CD14-positive monocyte (primary cell): Measurements from ENCODE around the gene CD248. TPM values are rescaled to one million over a fixed set of nuclear protein-coding genes. Genes with fewer than 3 reads are reported as not detected.
A peak's percentile ranks its signal among the peaks of the same experiment; 100 is the strongest.

Source experiments
- DNase-seq, 3 donors: peaks; one replicate each; pipeline ENCODE4 v3.0.0-alpha.2; 2011 to 2022
- H2AFZ ChIP-seq: 2 replicates; pipeline ENCODE4 v1.6.0; 2012; ENCODE audit warnings: mild to moderate bottlenecking, low read depth, low read length, inconsistent platforms; ENCODE audit not compliant: insufficient read depth, poor library complexity, severe bottlenecking
- H3K27ac ChIP-seq, 2 donors: 1 replicate in 1 of 2; 2 replicates in 1 of 2; pipeline ENCODE4 v1.5.1; 2012 to 2013; ENCODE audit warnings: low read length in 2 of 2, control low read depth in 1 of 2, inconsistent platforms in 1 of 2, low read depth in 1 of 2, mild to moderate bottlenecking in 1 of 2
- H3K27me3 ChIP-seq, 2 donors: one replicate each; pipeline versions ENCODE4 v1.6.0 to v1.6.1; 2011 to 2013; ENCODE audit warnings: low read length in 2 of 2; ENCODE audit not compliant: control insufficient read depth in 2 of 2, insufficient read depth in 2 of 2
- H3K36me3 ChIP-seq, 2 donors: replicated peaks in 1 of 2; 1 replicate in 1 of 2; 2 replicates in 1 of 2; pipeline versions ENCODE4 v1.5.1 to v1.6.1; 2012 to 2013; ENCODE audit warnings: low read length in 2 of 2, control low read depth in 1 of 2, inconsistent platforms in 1 of 2, mild to moderate bottlenecking in 1 of 2; ENCODE audit not compliant: insufficient read depth in 2 of 2, control insufficient read depth in 1 of 2
- H3K4me1 ChIP-seq, 2 donors: 1 replicate in 1 of 2; 2 replicates in 1 of 2; pipeline versions ENCODE4 v1.5.1 to v1.6.1; 2012 to 2013; ENCODE audit warnings: low read length in 2 of 2, control low read depth in 1 of 2, inconsistent platforms in 1 of 2, mild to moderate bottlenecking in 1 of 2, moderate library complexity in 1 of 2; ENCODE audit not compliant: insufficient read depth in 2 of 2, control insufficient read depth in 1 of 2
- H3K4me2 ChIP-seq: replicated peaks from 2 replicates; pipeline ENCODE3; 2012; ENCODE audit warnings: low read length, moderate library complexity, mild to moderate bottlenecking; ENCODE audit not compliant: poor library complexity, severe bottlenecking; ENCODE audit errors: extremely low read depth
- H3K4me3 ChIP-seq, 3 experiments: fragments of 200-600 bp in 1 of 3; sonication (generic) in 1 of 3; replicated peaks in 1 of 3; 1 replicate in 2 of 3; 2 replicates in 1 of 3; pipeline ENCODE4 v1.5.1; 2011 to 2013; ENCODE audit warnings: low read length in 3 of 3, mild to moderate bottlenecking in 3 of 3, control low read depth in 2 of 3, low read depth in 2 of 3, inconsistent platforms in 1 of 3, moderate library complexity in 1 of 3
- H3K79me2 ChIP-seq: 2 replicates; pipeline ENCODE4 v1.6.0; 2012; ENCODE audit warnings: mild to moderate bottlenecking, control low read depth, inconsistent platforms, low read length, moderate library complexity; ENCODE audit not compliant: insufficient read depth
- H3K9ac ChIP-seq: 2 replicates; pipeline ENCODE4 v1.6.0; 2017; ENCODE audit warnings: low read length, mild to moderate bottlenecking; ENCODE audit not compliant: insufficient read depth, poor library complexity, severe bottlenecking
- H3K9me3 ChIP-seq, 2 donors: replicated peaks in 1 of 2; 1 replicate in 1 of 2; 2 replicates in 1 of 2; pipeline versions ENCODE4 v1.5.1 to v1.6.1; 2012 to 2013; ENCODE audit warnings: low read length in 2 of 2, control low read depth in 1 of 2; ENCODE audit not compliant: control insufficient read depth in 1 of 2, insufficient read depth in 1 of 2
- H4K20me1 ChIP-seq: 2 replicates; pipeline ENCODE4 v1.6.0; 2012; ENCODE audit warnings: mild to moderate bottlenecking, low read length, control low read depth, moderate library complexity; ENCODE audit not compliant: insufficient read depth
- H3K27ac Mint-ChIP-seq, 7 donors: one replicate each; pipeline ENCODE4 v1.8.0; 2020; ENCODE audit warnings: mild to moderate bottlenecking in 7 of 7, mixed read lengths in 7 of 7, moderate library complexity in 6 of 7, inconsistent platforms in 2 of 7
- H3K27me3 Mint-ChIP-seq, 3 donors: one replicate each; pipeline ENCODE4 v1.8.0; 2021 to 2022; ENCODE audit warnings: low read depth in 3 of 3, mild to moderate bottlenecking in 3 of 3, mixed read lengths in 3 of 3, moderate library complexity in 3 of 3, inconsistent platforms in 1 of 3
- H3K36me3 Mint-ChIP-seq, 2 donors: one replicate each; pipeline ENCODE4 v1.8.0; 2020; ENCODE audit warnings: mixed read lengths in 2 of 2, inconsistent platforms in 1 of 2, mild to moderate bottlenecking in 1 of 2
- H3K4me1 Mint-ChIP-seq: one replicate; pipeline ENCODE4 v1.8.0; 2020; ENCODE audit warnings: mild to moderate bottlenecking, mixed read lengths
- H3K4me3 Mint-ChIP-seq, 2 donors: one replicate each; pipeline ENCODE4 v1.8.0; 2020; ENCODE audit warnings: mild to moderate bottlenecking in 2 of 2, mixed read lengths in 2 of 2, moderate library complexity in 1 of 2
- H3K9me3 Mint-ChIP-seq, 7 donors: one replicate each; pipeline ENCODE4 v1.8.0; 2020 to 2022; ENCODE audit warnings: mixed read lengths in 7 of 7, mild to moderate bottlenecking in 6 of 7, moderate library complexity in 6 of 7, inconsistent platforms in 2 of 7
- WGBS: methylation state at CpG from one replicate; pipeline ENCODE4 v1.1.5; 2013; ENCODE audit warnings: missing lambda C conversion rate; ENCODE audit not compliant: insufficient coverage; 5-methylcytosine and 5-hydroxymethylcytosine counted together
- intact Hi-C, 2 donors: fragments of 100-400 bp; cut with micrococcal nuclease; formaldehyde crosslinking; loops; one replicate each; pipeline versions ENCODE4 v1.15.0 to v1.15.1; 2023
- polyA plus RNA-seq, 3 donors: library from polyadenylated mRNA; depleted of rRNA in 1 of 3; unstranded in 2 of 3; stranded (reverse) in 1 of 3; fragments of 300-500 nt in 2 of 3; fragments of >200 nt in 1 of 3; fragmentation: Illumina TruSeq in 2 of 3; gene quantifications; 1 replicate in 2 of 3; 2 replicates in 1 of 3; pipeline ENCODE4 v1.2.3, GENCODE V29; 2012 to 2021
- TF ChIP-seq, protein P1 (sequence below): fragments of 200-600 bp; IDR thresholded peaks from one replicate; pipeline ENCODE4 v1.8.0; 2022; ENCODE audit warnings: antibody characterized with exemption, mild to moderate bottlenecking

CD248 gene
- polyA plus RNA-seq, 3 donors: 0.05 to 0.13 TPM; not detected in 1

- Histone ChIP-seq H3K27ac (peak overlapping the region in 1 of 2 donors; percentile 98), H3K4me2 (no peak overlapping the region), H3K4me3 (no peak overlapping the region), H3K36me3 (peaks cover 57 to 73% of the 10 kb centered on the region in 2 donors), H3K4me1 (peaks cover 28 to 37% of the 10 kb centered on the region in 2 donors), H3K27me3 (no peaks in the 10 kb centered on the region), H4K20me1 (peaks cover 43% of the 10 kb centered on the region), H3K79me2 (peaks cover 22% of the 10 kb centered on the region), H3K9me3 (no peaks in the 10 kb centered on the region), H2AFZ (no peak overlapping the region), H3K9ac (no peak overlapping the region)
- TF ChIP-seq, protein P1, sequence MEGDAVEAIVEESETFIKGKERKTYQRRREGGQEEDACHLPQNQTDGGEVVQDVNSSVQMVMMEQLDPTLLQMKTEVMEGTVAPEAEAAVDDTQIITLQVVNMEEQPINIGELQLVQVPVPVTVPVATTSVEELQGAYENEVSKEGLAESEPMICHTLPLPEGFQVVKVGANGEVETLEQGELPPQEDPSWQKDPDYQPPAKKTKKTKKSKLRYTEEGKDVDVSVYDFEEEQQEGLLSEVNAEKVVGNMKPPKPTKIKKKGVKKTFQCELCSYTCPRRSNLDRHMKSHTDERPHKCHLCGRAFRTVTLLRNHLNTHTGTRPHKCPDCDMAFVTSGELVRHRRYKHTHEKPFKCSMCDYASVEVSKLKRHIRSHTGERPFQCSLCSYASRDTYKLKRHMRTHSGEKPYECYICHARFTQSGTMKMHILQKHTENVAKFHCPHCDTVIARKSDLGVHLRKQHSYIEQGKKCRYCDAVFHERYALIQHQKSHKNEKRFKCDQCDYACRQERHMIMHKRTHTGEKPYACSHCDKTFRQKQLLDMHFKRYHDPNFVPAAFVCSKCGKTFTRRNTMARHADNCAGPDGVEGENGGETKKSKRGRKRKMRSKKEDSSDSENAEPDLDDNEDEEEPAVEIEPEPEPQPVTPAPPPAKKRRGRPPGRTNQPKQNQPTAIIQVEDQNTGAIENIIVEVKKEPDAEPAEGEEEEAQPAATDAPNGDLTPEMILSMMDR: no peak
- no peaks in the 10 kb centered on the region for H3K9me3 Mint-ChIP-seq
- WGBS: over 99% methylated on average over 10 of the region's 17 CpGs
- peaks cover 55 to 65% of the 10 kb centered on the region in 2 donors for H3K36me3 Mint-ChIP-seq
- intact Hi-C loops: no loop called here
- peak in 1 of 3 donors; percentile 4 for DNase-seq
- peaks cover 29% of the 10 kb centered on the region for H3K4me1 Mint-ChIP-seq
- H3K27me3 Mint-ChIP-seq: no peaks in the 10 kb centered on the region
- no peak overlapping the region for H3K4me3 Mint-ChIP-seq
- peak overlapping the region in 3 of 7 donors; percentile 60 to 95 (median 87) for H3K27ac Mint-ChIP-seq
These were observed 21.7 kb upstream of the CD248 start for GRCh38 chr11:66338276-66339161.

DNA sequence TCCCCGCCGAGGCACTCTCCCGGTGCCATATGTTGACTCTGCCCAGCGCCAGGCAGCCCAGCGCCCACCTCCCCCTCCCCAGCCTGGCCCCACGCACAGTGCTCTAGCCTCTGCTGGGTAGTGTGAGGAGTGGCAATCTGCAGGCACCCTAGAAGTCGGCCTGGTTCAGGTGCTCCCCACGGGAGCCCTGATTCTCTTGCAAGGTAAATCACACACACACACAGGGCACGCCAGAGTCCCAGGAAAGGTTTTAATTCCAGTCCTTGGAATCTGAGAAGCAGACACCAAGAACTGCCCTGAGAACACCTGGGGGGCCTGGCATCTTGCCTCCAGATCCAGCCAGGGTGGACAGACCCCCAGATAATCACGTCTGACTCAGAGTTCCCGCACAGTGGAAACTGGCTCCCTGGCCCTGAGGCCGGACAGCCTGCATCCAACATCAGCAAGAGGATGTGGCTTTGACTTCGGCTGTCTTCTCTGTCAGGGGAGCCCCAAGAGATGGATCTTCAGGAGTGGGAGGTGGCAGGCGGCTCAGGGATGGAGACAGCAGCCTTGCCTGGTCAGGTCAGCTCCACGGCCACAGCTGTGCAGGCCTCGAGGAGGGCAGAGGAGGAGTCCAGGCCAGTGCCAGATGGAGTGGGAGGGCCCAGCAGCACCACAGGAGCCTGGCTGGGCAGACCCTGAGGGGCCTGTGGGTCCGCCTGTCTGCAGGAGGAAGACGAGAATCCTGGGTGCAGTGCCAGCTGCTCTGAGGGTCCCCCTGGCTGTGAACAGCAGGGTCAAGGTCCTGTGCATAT, 20.5 kb upstream of the CD248 start:
- peak in 1 of 3 donors; percentile 7 for DNase-seq
- no peaks in the 10 kb centered on the region for H3K27me3 ChIP-seq
- H3K27ac ChIP-seq: peak overlapping the region; percentile 69 to 98
- H3K9me3 ChIP-seq: no peaks in the 10 kb centered on the region
- Mint-ChIP-seq H3K4me1 (peaks cover 26% of the 10 kb centered on the region), H3K36me3 (peaks cover 57 to 69% of the 10 kb centered on the region in 2 donors), H3K4me3 (no peak overlapping the region), H3K9me3 (no peaks in the 10 kb centered on the region), H3K27ac (peak overlapping the region; percentile 89 to 98 (median 95)), H3K27me3 (no peaks in the 10 kb centered on the region)
- WGBS: 86% methylated on average over 12 of the region's 18 CpGs
- H3K9ac ChIP-seq: no peak overlapping the region
- peaks cover 26 to 30% of the 10 kb centered on the region in 2 donors for H3K4me1 ChIP-seq
- peaks cover 13% of the 10 kb centered on the region for H3K79me2 ChIP-seq
- peak overlapping the region; percentile 93 for H3K4me2 ChIP-seq
- H3K4me3 ChIP-seq: no peak overlapping the region
- peaks cover 69 to 74% of the 10 kb centered on the region in 2 donors for H3K36me3 ChIP-seq
- intact Hi-C loops: no loop called here
- H4K20me1 ChIP-seq: peaks cover 38% of the 10 kb centered on the region
- no peak overlapping the region for H2AFZ ChIP-seq
- TF ChIP-seq, protein P1: no peak
